Peyer's patch (tissue), 4 donors: ENCODE data around the gene SPATA7. TPM values are rescaled to one million over a fixed set of nuclear protein-coding genes. Genes with fewer than 3 reads are reported as not detected.
"Not testable (repeated sequence)": the region's sequence is repeated elsewhere in the genome, so short reads cannot be mapped to it uniquely, and the experiment has no call there.

Source experiments
- DNase-seq, 3 donors: peaks; one replicate each; pipeline ENCODE4 v3.0.0-alpha.2; 2017 to 2019
- H3K27ac ChIP-seq, 4 donors: fragments of 200-600 bp; sonication (generic); one replicate each; pipeline ENCODE4 v1.5.1; 2016 to 2019
- H3K27me3 ChIP-seq, 2 donors: fragments of 200-600 bp; sonication (generic); one replicate each; pipeline ENCODE4 v1.5.1; 2019
- H3K36me3 ChIP-seq, 3 donors: fragments of 200-600 bp; sonication (generic); one replicate each; pipeline ENCODE4 v1.5.1; 2016 to 2019
- H3K4me1 ChIP-seq, 4 donors: fragments of 200-600 bp; sonication (generic); one replicate each; pipeline ENCODE4 v1.5.1; 2016 to 2019
- H3K4me3 ChIP-seq, 4 donors: fragments of 200-600 bp; sonication (generic); 1 replicate in 3 of 4; 2 replicates in 1 of 4; pipeline ENCODE4 v1.5.1; 2016 to 2019; ENCODE audit warnings: mild to moderate bottlenecking in 1 of 4
- H3K9me3 ChIP-seq, 4 donors: fragments of 200-600 bp; sonication (generic); one replicate each; pipeline ENCODE4 v1.5.1; 2016 to 2019; ENCODE audit warnings: mild to moderate bottlenecking in 1 of 4
- CTCF ChIP-seq, 6 experiments: fragments of 450-650 bp in 4 of 6; fragments of 200-600 bp in 2 of 6; sonication (generic) in 1 of 6; IDR thresholded peaks; one replicate each; pipeline ENCODE4 v1.5.1; 2017 to 2019; ENCODE audit warnings: antibody characterized with exemption in 6 of 6, mild to moderate bottlenecking in 3 of 6, moderate library complexity in 1 of 6
- POLR2A ChIP-seq, 2 donors: fragments of 450-650 bp; IDR thresholded peaks; one replicate each; pipeline ENCODE4 v1.5.1; 2017; ENCODE audit warnings: antibody characterized with exemption in 2 of 2, mild to moderate bottlenecking in 2 of 2, moderate library complexity in 2 of 2
- total RNA-seq, 4 donors: library from RNA; depleted of rRNA; stranded (reverse); fragments of >200 nt; gene quantifications; one replicate each; pipeline ENCODE4 v1.1.0, GENCODE V29; 2016

SPATA7 gene
- total RNA-seq, 4 donors from 2014 or later = 2.6 to 27.2 (median 9.0) TPM

GRCh38 chr14:88364710-88365413 is 20.6 kb upstream of the SPATA7 start:
- TF ChIP-seq CTCF (IDR thresholded peaks at IDR 0.05) (no peak), POLR2A (IDR thresholded peaks at IDR 0.05) (no peak)
- no peaks in the 10 kb centered on the region for H3K4me1 ChIP-seq
- H3K27me3 ChIP-seq = no peaks in the 10 kb centered on the region
- H3K36me3 ChIP-seq = no peaks in the 10 kb centered on the region
- no peak overlapping the region for H3K27ac ChIP-seq
- H3K9me3 ChIP-seq = no peaks in the 10 kb centered on the region
- no peak overlapping the region for H3K4me3 ChIP-seq
- DNase-seq = no peak

- H3K4me3 ChIP-seq = no peak overlapping the region
- TF ChIP-seq CTCF (IDR thresholded peaks at IDR 0.05) = no peak
Observed at GRCh38 chr14:88369496-88369895, 16.0 kb upstream of the SPATA7 start.

GRCh38 chr14:88379706-88380343 is 5.6 kb upstream of the SPATA7 start:
- H3K4me1 ChIP-seq = no peaks in the 10 kb centered on the region
- H3K27me3 ChIP-seq = no peaks in the 10 kb centered on the region
- no peak overlapping the region for H3K4me3 ChIP-seq
- H3K27ac ChIP-seq = no peak overlapping the region
- no peaks in the 10 kb centered on the region for H3K36me3 ChIP-seq
- TF ChIP-seq CTCF (IDR thresholded peaks at IDR 0.05) (no peak), POLR2A (IDR thresholded peaks at IDR 0.05) (no peak)
- no peaks in the 10 kb centered on the region for H3K9me3 ChIP-seq
- no peak for DNase-seq

More at GRCh38 chr14:88369496-88369895, 16.0 kb upstream of the SPATA7 start:
- no peaks in the 10 kb centered on the region for H3K4me1 ChIP-seq
- H3K36me3 ChIP-seq = no peaks in the 10 kb centered on the region
- H3K9me3 ChIP-seq = peaks cover 0 to 2% (median 0%) of the 10 kb centered on the region in 4 donors
- DNase-seq = no peak
- H3K27me3 ChIP-seq = no peaks in the 10 kb centered on the region
- no peak overlapping the region for H3K27ac ChIP-seq

GRCh38 chr14:88380405-88380804 is 5.1 kb upstream of the SPATA7 start:
- DNase-seq = no peak
- TF ChIP-seq CTCF (IDR thresholded peaks at IDR 0.05) = peak in 1 of 6 experiments; percentile 20
- no peak for TF ChIP-seq POLR2A (IDR thresholded peaks at IDR 0.05)

GRCh38 chr14:88381634-88382033 is 3.8 kb upstream of the SPATA7 start:
- H3K4me3 ChIP-seq, H3K27ac ChIP-seq, H3K27me3 ChIP-seq, H3K9me3 ChIP-seq, DNase-seq, H3K4me1 ChIP-seq, H3K36me3 ChIP-seq: not testable (repeated sequence)

More at GRCh38 chr14:88380405-88380804, 5.1 kb upstream of the SPATA7 start:
- Histone ChIP-seq H3K36me3 (no peaks in the 10 kb centered on the region), H3K27me3 (no peaks in the 10 kb centered on the region), H3K4me1 (no peaks in the 10 kb centered on the region), H3K27ac (no peak overlapping the region), H3K4me3 (no peak overlapping the region), H3K9me3 (no peaks in the 10 kb centered on the region)

GRCh38 chr14:88384718-88385117 is 739 bp upstream of the SPATA7 start:
- Histone ChIP-seq H3K9me3 (no peaks in the 10 kb centered on the region), H3K36me3 (no peaks in the 10 kb centered on the region), H3K4me1 (peaks cover 0 to 6% (median 0%) of the 10 kb centered on the region in 4 donors), H3K27me3 (no peaks in the 10 kb centered on the region), H3K27ac (peak overlapping the region in 3 of 4 donors; percentile 62 to 77 (median 63)), H3K4me3 (peak overlapping the region; percentile 61 to 94 (median 71))
- no peak for DNase-seq
- TF ChIP-seq POLR2A (IDR thresholded peaks at IDR 0.05) (no peak), CTCF (IDR thresholded peaks at IDR 0.05) (no peak)
